NB4 (cell line): ENCODE measurements around the gene ALG2.

Experiments used
- POLR2A ChIP-seq: IDR thresholded peaks from 2 replicates; pipeline ENCODE4 v1.6.1; 2011; ENCODE audit warnings: mild to moderate bottlenecking; ENCODE audit not compliant: insufficient read length; ENCODE audit errors: extremely low read depth
- TF ChIP-seq, protein P1 (sequence below): IDR thresholded peaks from one replicate; pipeline ENCODE4 v1.5.1; 2012; ENCODE audit warnings: low read depth, low read length
- TF ChIP-seq, protein P2 (sequence below): IDR thresholded peaks from 2 replicates; pipeline ENCODE4 v1.6.1; 2011; ENCODE audit warnings: low read depth, low read length

DNA sequence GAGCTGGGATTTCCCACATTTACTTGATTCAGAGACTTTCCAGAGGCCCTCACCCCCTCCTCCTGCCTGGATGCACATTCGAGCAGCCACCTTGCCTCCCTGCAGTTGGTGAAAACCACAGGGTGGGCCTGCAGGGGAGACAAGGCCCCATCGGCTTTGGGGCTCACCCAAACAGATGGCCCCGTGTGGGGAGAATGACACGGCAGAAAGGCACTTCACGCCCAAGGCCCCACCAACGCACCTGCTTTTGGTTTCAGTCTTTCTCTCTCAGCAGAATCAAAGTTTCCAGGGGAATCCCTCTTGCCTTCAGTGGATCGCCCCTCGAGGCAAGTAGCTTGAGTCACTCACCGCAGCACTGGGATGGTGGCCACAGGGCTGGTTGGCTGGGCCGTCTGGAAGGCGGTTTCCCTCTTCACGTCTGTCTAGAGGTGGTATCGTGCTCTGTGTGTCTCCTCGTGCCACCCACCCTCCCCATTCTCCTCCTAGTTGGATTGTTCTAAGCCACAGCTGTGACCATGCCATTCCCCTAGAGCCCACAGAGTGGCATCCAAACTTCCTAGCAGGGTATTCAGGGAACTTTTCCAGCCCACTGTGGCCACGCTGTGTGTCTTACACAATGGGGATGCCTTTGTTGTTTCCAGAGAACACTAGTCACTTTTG, 32.2 kb upstream of the ALG2 start:
- TF ChIP-seq, protein P1, sequence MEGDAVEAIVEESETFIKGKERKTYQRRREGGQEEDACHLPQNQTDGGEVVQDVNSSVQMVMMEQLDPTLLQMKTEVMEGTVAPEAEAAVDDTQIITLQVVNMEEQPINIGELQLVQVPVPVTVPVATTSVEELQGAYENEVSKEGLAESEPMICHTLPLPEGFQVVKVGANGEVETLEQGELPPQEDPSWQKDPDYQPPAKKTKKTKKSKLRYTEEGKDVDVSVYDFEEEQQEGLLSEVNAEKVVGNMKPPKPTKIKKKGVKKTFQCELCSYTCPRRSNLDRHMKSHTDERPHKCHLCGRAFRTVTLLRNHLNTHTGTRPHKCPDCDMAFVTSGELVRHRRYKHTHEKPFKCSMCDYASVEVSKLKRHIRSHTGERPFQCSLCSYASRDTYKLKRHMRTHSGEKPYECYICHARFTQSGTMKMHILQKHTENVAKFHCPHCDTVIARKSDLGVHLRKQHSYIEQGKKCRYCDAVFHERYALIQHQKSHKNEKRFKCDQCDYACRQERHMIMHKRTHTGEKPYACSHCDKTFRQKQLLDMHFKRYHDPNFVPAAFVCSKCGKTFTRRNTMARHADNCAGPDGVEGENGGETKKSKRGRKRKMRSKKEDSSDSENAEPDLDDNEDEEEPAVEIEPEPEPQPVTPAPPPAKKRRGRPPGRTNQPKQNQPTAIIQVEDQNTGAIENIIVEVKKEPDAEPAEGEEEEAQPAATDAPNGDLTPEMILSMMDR: no peak
- no peak for TF ChIP-seq POLR2A
- TF ChIP-seq, protein P2, sequence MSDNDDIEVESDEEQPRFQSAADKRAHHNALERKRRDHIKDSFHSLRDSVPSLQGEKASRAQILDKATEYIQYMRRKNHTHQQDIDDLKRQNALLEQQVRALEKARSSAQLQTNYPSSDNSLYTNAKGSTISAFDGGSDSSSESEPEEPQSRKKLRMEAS: no peak
